ENCODE results near the gene PHOX2B.
"Not testable (repeated sequence)": the region's sequence is repeated elsewhere in the genome, so short reads cannot be mapped to it uniquely, and the experiment has no call there.

PHOX2B gene

GRCh38 chr4:41747230-41748055 lies 1.1 kb downstream of the PHOX2B start:
- DNase-seq: no peak

DNA sequence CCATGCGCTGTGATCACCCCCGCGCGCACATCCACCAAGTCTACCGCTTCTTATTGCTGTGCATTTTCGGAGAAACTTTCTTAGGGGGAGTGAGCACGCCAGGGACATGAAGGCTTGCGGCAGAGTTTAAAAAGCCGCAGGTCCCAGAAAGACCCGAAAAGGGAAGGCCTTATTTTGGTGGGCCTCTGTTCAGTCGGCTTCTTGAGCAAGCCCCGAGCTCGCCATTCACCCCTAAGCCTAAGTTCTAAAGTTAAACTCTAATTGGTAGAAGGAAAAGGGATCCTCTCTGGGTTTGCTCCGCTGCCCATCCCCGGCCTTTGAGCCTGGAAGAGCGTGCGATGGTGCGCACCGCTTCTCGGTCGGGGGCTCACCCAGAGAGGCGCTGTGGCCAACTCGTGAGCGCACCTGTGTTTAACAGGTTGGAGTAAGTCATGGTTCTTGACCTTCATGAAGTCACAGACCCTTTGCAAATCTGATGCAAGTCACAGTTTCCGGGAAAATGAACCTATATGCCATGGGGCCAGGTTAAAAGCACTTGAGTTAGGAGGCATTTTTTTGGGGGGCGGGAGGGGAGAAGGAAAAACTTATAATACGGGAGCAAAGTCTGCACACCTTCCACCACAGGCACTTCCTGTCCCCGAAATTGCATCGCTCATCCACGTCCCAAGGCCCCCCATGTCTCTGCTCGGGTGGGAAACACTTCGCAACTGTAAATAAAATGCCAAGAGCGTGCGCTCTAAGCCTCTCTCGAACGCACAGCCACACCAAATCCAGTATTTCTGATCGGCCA lies 1.9 kb downstream of the PHOX2B start:
- DNase-seq: no peak

DNA sequence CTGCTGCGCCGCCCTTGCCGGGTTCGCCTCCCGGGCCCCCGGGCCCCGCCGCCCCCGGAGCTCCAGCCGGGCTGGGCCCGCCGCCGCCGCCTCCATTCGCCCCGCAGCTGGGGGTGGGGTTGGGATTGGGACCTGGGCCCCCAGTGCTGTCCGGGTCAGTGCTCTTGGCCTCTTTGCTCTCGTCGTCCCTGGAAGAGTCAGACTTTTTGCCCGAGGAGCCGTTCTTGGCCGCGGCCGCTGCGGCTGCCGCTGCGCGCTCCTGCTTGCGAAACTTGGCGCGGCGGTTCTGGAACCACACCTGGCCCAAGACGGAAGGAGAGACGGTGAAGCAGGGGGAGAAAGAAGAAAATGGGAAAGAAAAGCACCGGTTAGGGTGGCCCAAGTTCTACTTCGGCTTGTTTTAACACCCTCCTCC lies 2.5 kb downstream of the PHOX2B start:
- no peak for DNase-seq

GRCh38 chr4:41745292-41746024 lies 3.1 kb downstream of the PHOX2B start:
- DNase-seq: no peak

- no peak for DNase-seq
These were observed 3.8 kb downstream of the PHOX2B start for GRCh38 chr4:41744572-41745291.

DNA sequence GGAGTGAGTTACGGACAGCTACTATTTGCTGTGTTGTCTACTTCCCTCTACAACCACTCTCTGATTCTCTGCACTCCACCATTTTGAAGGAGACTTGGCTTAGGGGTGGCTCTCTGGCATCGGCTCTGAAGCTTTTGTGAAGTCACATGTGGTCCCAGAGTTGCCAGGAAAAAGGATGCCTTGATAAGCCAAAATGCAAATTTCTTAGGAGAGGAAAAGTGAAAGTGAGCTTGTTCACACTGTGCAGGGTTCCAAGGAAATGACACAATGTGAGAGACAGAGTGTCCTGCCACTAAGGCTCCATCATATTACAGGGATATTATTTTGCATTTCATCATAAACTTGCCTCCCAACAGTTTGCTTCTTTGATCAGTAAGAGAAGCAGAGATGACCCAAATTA lies 7.2 kb downstream of the PHOX2B start:
- DNase-seq: no peak

DNA sequence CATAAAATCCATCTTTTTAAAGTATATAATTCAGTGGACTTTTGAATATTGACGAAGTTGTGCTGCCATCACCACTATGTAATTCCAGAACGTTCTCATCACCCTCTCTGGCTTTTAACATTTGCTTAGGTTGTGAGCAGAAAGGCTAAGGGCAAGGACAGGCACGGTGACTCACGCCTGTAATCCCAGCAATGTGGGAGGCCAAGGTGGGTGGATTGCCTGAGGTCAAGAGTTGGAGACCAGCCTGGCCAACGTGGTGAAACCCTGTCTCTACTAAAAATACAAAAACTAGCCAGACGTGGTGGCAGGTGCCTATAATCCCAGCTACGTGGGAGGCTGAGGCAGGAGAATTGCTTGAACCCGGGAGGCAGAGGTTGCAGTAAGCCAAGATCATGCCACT lies 11.0 kb downstream of the PHOX2B start:
- DNase-seq: not testable (repeated sequence)

DNA sequence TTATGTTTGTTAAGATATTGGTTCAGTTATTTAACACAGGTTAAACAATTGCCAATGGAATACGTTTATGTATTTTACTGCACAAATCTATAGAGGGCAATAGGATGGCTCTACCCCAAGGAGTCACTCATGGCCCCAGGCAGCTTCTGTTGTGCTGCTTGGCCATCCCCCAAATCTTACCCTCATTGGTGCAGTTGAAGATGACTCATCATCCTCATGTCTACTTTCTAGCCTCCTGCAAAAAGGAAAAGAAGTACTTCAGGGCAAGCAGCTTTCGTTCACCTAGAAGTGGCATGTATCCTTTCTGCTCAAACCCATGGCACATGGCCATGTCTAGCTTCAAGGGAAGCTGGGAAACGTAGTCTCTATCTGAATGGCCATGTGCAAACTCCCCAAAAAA lies 14.2 kb downstream of the PHOX2B start:
- no peak for DNase-seq

GRCh38 chr4:41731569-41732126 lies 16.9 kb downstream of the PHOX2B start:
- DNase-seq: no peak

GRCh38 chr4:41728573-41728913 lies 20.0 kb downstream of the PHOX2B start:
- DNase-seq: no peak

DNA sequence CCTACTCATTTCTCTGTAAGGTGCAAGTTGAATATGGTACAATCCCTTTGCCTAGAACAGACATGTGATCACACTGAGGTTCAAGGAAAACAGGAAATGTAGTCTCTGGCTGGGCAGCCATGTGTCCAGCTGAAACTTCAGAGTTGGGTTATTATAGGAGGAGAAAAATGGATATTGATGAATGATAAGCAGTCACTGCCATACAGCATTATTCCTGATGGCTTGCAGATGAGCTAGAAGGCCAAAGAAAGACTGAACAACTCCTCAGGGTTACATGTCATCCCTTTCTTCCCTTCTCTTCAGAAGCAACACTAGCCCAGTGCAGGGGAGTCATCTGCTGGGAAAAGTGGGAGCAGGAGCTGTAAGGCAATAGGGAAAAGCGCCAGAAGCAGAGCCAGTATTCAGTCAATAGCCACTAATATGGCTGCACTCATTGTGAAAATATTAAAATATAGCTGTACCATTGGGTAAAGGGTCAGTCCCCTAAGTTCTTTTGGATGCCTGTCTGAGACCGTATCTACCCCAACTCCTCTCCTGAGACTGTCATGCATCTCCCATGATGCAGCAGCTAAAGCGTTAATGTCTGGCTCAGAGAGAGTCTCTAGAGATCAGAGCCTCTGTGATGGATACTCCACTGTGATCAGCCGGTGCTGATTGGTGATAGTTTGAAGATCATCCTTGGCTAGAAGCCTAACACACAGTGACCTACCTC lies 20.5 kb downstream of the PHOX2B start:
- no peak for DNase-seq

GRCh38 chr4:41725254-41725653 lies 23.3 kb downstream of the PHOX2B start:
- no peak for DNase-seq

- no peak for DNase-seq
These were observed 25.2 kb downstream of the PHOX2B start for GRCh38 chr4:41723286-41723685.

GRCh38 chr4:41722181-41722580 lies 26.3 kb downstream of the PHOX2B start:
- no peak for DNase-seq

- DNase-seq: no peak
These were observed 29.1 kb downstream of the PHOX2B start for GRCh38 chr4:41719417-41719816.

GRCh38 chr4:41718907-41719306 lies 29.6 kb downstream of the PHOX2B start:
- no peak for DNase-seq

- no peak for DNase-seq
These were observed 33.4 kb downstream of the PHOX2B start for GRCh38 chr4:41715155-41715554.

DNA sequence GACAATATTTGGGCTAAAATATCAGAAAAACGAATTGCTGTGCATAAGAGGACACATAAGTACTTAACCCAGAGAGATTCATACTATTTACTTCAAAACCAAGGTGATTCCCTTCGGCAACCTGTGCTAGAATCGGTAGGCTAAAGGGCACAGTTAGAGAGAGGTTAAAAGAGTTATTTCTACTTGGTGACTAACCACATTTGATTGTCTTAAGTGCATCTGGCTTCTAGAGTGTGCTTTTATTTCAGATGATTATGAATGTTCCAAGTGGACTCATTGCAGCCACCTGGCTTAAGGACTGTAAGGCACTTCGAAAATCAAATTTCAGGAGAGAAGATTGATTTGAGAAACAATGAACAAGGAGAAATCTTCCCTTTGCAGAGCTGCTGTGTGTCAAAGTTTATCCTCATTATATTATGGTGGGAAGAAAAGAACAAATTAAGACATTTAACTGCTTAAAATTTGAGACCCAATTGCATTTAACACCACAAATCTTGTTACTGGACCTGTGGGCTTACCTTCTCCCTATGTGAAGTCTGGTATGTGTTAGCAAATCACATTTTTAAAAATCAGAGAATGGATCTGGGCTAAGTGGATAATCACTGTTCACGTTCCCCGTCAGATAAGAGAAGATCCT lies 34.0 kb downstream of the PHOX2B start:
- no peak for DNase-seq

DNA sequence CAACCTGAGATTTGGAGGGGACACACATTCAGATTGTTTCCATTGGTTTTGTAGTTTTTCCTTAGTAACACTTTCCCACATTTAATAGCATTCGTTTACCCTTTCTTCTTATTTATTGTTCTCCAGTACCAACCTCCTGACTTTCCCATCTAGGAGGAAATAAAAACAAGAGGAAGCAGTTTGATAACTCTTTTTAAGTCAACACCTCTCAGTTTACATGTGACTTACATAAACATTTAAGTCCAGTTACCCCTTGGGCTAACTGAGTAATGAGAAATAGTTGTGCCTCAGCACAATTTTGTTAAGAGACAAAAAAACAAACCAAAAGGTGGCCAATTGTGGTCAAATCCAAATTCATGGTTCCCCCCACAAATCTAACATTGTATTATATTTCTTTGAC lies 34.8 kb downstream of the PHOX2B start:
- no peak for DNase-seq

DNA sequence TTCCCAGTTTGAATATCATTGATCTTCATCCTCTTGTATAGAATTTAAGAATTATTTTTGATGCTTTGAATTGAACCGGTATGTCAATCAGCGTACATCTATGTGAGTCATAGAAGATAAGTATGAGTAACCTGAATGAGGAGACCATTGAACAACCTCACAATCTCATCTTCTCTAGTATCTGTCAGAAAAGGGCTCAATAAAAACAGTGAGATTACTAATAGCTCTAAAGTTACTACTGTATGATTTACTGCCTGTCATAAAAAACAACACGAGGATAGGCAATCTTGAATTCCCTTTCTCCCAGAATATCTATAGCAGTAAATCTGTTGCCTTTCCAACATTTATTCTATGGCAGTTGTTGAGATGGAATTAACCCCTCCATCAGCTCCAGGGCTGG lies 36.1 kb downstream of the PHOX2B start:
- no peak for DNase-seq

GRCh38 chr4:41711654-41712053 lies 36.9 kb downstream of the PHOX2B start:
- not testable (repeated sequence) for DNase-seq
